HepG2 (cell line): ENCODE measurements around the gene HOXB6. TPM values are rescaled to one million over a fixed set of nuclear protein-coding genes. Genes with fewer than 3 reads are reported as not detected.

ENCODE experiments used
- ATAC-seq: fragments of 200-7000 bp; cut with Tn5 transposase; 3 replicates; pipeline ENCODE4 v1.9.1; 2020; ENCODE audit warnings: mild to moderate bottlenecking, moderate library complexity
- BruUV-seq: library from RNA; stranded (reverse); fragments of 400-500 nt; replicated peaks from 2 replicates; lab custom pipeline; 2021; lab: Mats Ljungman, UMichigan
- CTCF ChIA-PET: fragments of 300-600 bp; formaldehyde crosslinking; extraction: SDS; loops from one replicate; lab custom pipeline; 2021; ENCODE audit warnings: low total read pairs, inconsistent platforms, low intra/inter-chr PET ratio; lab: Yijun Ruan, JAX
- POLR2A ChIA-PET: fragments of 350-600 bp; sonication (Branson Sonifier 250); formaldehyde crosslinking; loops from one replicate; lab custom pipeline; 2020; ENCODE audit warnings: antibody characterized with exemption, inconsistent platforms; lab: Yijun Ruan, JAX
- DNase-seq: peaks from one replicate; pipeline ENCODE4 v3.0.0-alpha.2; 2015; ENCODE audit warnings: low spot score
- FAIRE-seq: peaks from 3 replicates; lab custom pipeline; 2011; peaks lifted over from hg19 to GRCh38; lab: Jason Lieb, UNC
- H2AFZ ChIP-seq: one replicate; pipeline ENCODE4 v1.6.1; 2011; ENCODE audit warnings: low read length, inconsistent platforms
- H3K27ac ChIP-seq: fragments of 300-600 bp; 3 replicates; pipeline ENCODE4 v1.8.0; 2011; ENCODE audit warnings: mixed run types, mild to moderate bottlenecking, mixed read lengths, low read length, inconsistent platforms; ENCODE audit not compliant: insufficient read depth; ENCODE audit errors: extremely low read length
- H3K27me3 ChIP-seq, 2 experiments: fragments of 200-600 bp in 1 of 2; 2 replicates in 1 of 2; 3 replicates in 1 of 2; pipeline versions ENCODE4 v1.6.0 to v1.8.0; 2011; ENCODE audit warnings: low read length in 2 of 2, mild to moderate bottlenecking in 2 of 2, moderate library complexity in 2 of 2, inconsistent platforms in 1 of 2; ENCODE audit not compliant: insufficient read depth in 2 of 2, control insufficient read depth in 1 of 2
- H3K36me3 ChIP-seq, 2 experiments: fragments of 200-600 bp in 1 of 2; replicated peaks in 1 of 2; 2 replicates in 1 of 2; 3 replicates in 1 of 2; pipeline versions ENCODE4 v1.5.1 to v1.8.0; 2011; ENCODE audit warnings: low read length in 2 of 2, inconsistent platforms in 1 of 2; ENCODE audit not compliant: insufficient read depth in 2 of 2, control insufficient read depth in 1 of 2
- H3K4me1 ChIP-seq: 2 replicates; pipeline ENCODE4 v1.5.1; 2012; ENCODE audit warnings: low read length, inconsistent platforms; ENCODE audit not compliant: insufficient read depth
- H3K4me2 ChIP-seq: 2 replicates; pipeline ENCODE4 v1.6.0; 2011; ENCODE audit warnings: low read depth, low read length, inconsistent platforms
- H3K4me3 ChIP-seq, 3 experiments: fragments of 200-600 bp in 1 of 3; sonication (generic), shearing (Covaris generic) in 1 of 3; replicated peaks in 1 of 3; 2 replicates each; pipeline ENCODE4 v1.5.1; 2011 to 2016; ENCODE audit warnings: low read length in 3 of 3, inconsistent platforms in 2 of 3, low read depth in 2 of 3, mild to moderate bottlenecking in 2 of 3, control low read depth in 1 of 3, mixed read lengths in 1 of 3; ENCODE audit not compliant: insufficient read depth in 1 of 3
- H3K79me2 ChIP-seq: one replicate; pipeline ENCODE4 v1.6.1; 2011; ENCODE audit warnings: low read length, inconsistent platforms; ENCODE audit not compliant: insufficient read depth
- H3K9ac ChIP-seq: 2 replicates; pipeline ENCODE4 v1.6.0; 2011; ENCODE audit warnings: mild to moderate bottlenecking, low read depth, low read length, inconsistent platforms; ENCODE audit not compliant: insufficient read depth
- H3K9me3 ChIP-seq: 2 replicates; pipeline ENCODE4 v1.5.1; 2012; ENCODE audit warnings: mild to moderate bottlenecking, low read length
- H4K20me1 ChIP-seq: 2 replicates; pipeline ENCODE4 v1.6.0; 2011; ENCODE audit warnings: inconsistent platforms, mild to moderate bottlenecking, low read length, moderate library complexity; ENCODE audit not compliant: insufficient read depth
- ARNT2 ChIP-seq: sonication (generic); formaldehyde crosslinking; IDR thresholded peaks from 2 replicates; pipeline ENCODE4 v1.8.0; 2022; ENCODE audit warnings: mild to moderate bottlenecking, low read depth, missing genetic modification reagents, moderate library complexity
- CBX2 ChIP-seq, 2 experiments: fragments of 200-600 bp in 1 of 2; sonication (generic); formaldehyde crosslinking in 1 of 2; IDR thresholded peaks; 2 replicates each; pipeline versions ENCODE4 v1.7.0 to v1.8.1; 2018 to 2022; ENCODE audit warnings: low read depth in 2 of 2, low read length in 1 of 2, mild to moderate bottlenecking in 1 of 2, missing genetic modification reagents in 1 of 2
- DNMT1 ChIP-seq: sonication (generic); formaldehyde crosslinking; IDR thresholded peaks from 2 replicates; pipeline ENCODE4 v1.5.1; 2020; ENCODE audit warnings: mild to moderate bottlenecking, missing genetic modification reagents
- EZH2 ChIP-seq: conservative IDR thresholded peaks from 2 replicates; pipeline ENCODE4 v1.6.1; 2012; ENCODE audit warnings: mild to moderate bottlenecking, low read depth, low read length, moderate library complexity
- HNF1A ChIP-seq, 2 experiments: sonication (generic) in 1 of 2; formaldehyde crosslinking in 1 of 2; IDR thresholded peaks; 2 replicates each; pipeline versions ENCODE4 v1.4.0 to v1.6.1; 2016 to 2020; ENCODE audit warnings: borderline replicate concordance in 1 of 2, low read depth in 1 of 2, mild to moderate bottlenecking in 1 of 2, missing genetic modification reagents in 1 of 2
- KLF13 ChIP-seq: sonication (generic); formaldehyde crosslinking; IDR thresholded peaks from 2 replicates; pipeline ENCODE4 v1.4.0; 2020; ENCODE audit warnings: mild to moderate bottlenecking, missing genetic modification reagents
- MXI1 ChIP-seq: IDR thresholded peaks from 3 replicates; pipeline ENCODE4 v1.6.1; 2012; ENCODE audit warnings: low read depth, low read length, inconsistent platforms, borderline replicate concordance
- NR2C2 ChIP-seq: sonication (generic); formaldehyde crosslinking; IDR thresholded peaks from 2 replicates; pipeline ENCODE4 v1.4.0; 2020; ENCODE audit warnings: missing genetic modification reagents, mild to moderate bottlenecking, moderate library complexity, borderline replicate concordance
- ONECUT2 ChIP-seq: sonication (generic); formaldehyde crosslinking; IDR thresholded peaks from 2 replicates; pipeline ENCODE4 v1.4.0; 2020; ENCODE audit warnings: missing genetic modification reagents
- TARDBP ChIP-seq: sonication (generic); formaldehyde crosslinking; IDR thresholded peaks from 2 replicates; pipeline ENCODE4 v1.8.0; 2022; ENCODE audit warnings: mild to moderate bottlenecking, missing genetic modification reagents
- ZNF430 ChIP-seq: sonication (generic); formaldehyde crosslinking; IDR thresholded peaks from 2 replicates; pipeline ENCODE4 v1.9.0; 2021; ENCODE audit warnings: mild to moderate bottlenecking, missing genetic modification reagents
- WGBS: methylation state at CpG from one replicate; pipeline ENCODE4 v1.1.6; 2017; ENCODE audit warnings: low lambda C conversion rate; 5-methylcytosine and 5-hydroxymethylcytosine counted together
- in situ Hi-C: cut with HindIII; loops from 2 replicates; pipeline ENCODE4 v1.10.0; 2017; ENCODE audit warnings: low pct_unique_long_range_greater_than_20kb; ENCODE audit not compliant: extremely low pct_ligation_motif_present
- intact Hi-C: fragments of 100-400 bp; cut with micrococcal nuclease; formaldehyde crosslinking; loops from one replicate; pipeline ENCODE4 v1.10.0; 2022; ENCODE audit not compliant: unreplicated experiment
- polyA plus RNA-seq, 8 experiments: library from polyadenylated mRNA; depleted of rRNA in 3 of 8; stranded (reverse) in 7 of 8; unstranded in 1 of 8; fragments of >200 nt; fragmentation: Illumina TruSeq in 4 of 8; extraction: Trizol in 4 of 8; gene quantifications; 2 replicates each; pipeline versions ENCODE4 v1.2.1 to v1.2.3, GENCODE V29; 2011 to 2016; ENCODE audit warnings: low read depth in 4 of 8, missing spikeins in 1 of 8, mixed read lengths in 1 of 8; ENCODE audit not compliant: insufficient read depth in 1 of 8
- total RNA-seq, 5 experiments: library from RNA; depleted of rRNA; stranded (reverse); fragments of >200 nt; fragmentation: Illumina TruSeq; extraction: Trizol; gene quantifications; 2 replicates each; pipeline ENCODE4 v1.2.3, GENCODE V29; 2016; ENCODE audit warnings: low read depth in 1 of 5

HOXB6 gene
- total and polyA plus RNA-seq, 2 of the 13 experiments (the other 11 are each of a cell fraction or from before 2014, with no cell fraction given): not detected

GRCh38 chr17:48606892-48607614 is 2.3 kb upstream of the HOXB6 start:
- BruUV-seq: no TSS peak
- FAIRE-seq (no peak), DNase-seq (no peak), ATAC-seq (no peak)
- Histone ChIP-seq H3K4me2 (no peak overlapping the region), H3K79me2 (no peaks in the 10 kb centered on the region), H3K36me3 (no peaks in the 10 kb centered on the region), H3K27me3 (peaks cover 24 to 95% of the 10 kb centered on the region in 2 experiments; a peak in 4 of 5 replicates), H3K4me1 (peaks cover 19% of the 10 kb centered on the region), H3K4me3 (no peak overlapping the region), H3K27ac (no peak overlapping the region), H4K20me1 (peaks cover 2% of the 10 kb centered on the region; the same call in 1 of the 2 replicates), H3K9me3 (no peaks in the 10 kb centered on the region), H3K9ac (no peak overlapping the region), H2AFZ (no peak overlapping the region)
- CTCF ChIA-PET: no interaction called here
- intact Hi-C loops: no loop called here
- in situ Hi-C loops: no loop called here
- WGBS: 15% methylated on average over 9 of the region's 9 CpGs
- POLR2A ChIA-PET: no interaction called here
- TF ChIP-seq ARNT2 (CRISPR knock-in tag) (no peak), KLF13 (CRISPR knock-in tag) (no peak), NR2C2 (CRISPR knock-in tag) (no peak)

DNA sequence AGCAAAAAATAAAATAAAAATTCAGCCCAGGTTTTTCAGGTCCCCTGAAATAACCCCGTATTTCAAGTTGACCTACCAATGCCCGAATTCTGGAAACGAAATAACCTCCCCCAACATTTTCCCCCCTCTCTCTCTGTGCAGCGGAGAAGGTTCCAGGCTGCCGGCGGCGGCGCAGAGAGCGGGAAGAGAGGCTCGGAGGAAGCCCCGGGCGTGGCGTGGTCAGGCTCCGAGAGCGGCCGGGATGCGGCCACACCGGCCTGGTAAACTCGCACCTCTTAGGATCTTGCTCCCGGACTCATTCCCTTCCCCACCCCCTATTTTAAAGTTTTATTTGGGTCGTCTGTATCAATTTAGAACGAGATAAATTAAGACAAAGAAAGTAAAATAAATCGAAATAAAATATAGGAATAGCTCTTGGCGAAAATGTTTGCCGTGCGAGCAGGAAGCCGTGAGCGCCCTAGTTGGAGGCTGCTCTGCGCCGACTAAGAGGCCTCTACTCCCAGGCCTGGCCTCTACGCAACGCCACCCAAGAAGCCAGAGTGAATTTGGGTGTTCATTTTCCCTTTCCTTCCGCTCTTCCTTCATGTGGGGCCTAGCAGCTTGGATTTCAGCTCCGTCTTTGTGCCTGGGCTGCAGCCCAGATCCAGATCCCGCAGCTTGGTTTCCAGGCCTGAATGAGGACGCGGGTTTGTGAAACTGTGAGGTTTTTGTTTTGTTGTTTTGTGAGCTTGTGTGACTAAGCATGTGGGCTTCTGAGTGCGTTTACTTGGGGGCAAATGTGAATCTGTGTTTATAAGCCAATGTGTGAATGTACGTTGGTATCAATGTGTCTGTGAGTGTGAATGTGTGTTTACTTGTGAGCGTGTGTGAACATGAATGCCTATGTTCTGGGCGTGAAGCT is 1.5 kb upstream of the HOXB6 start:
- no TSS peak for BruUV-seq
- Histone ChIP-seq H3K27me3 (peaks cover 22 to 95% of the 10 kb centered on the region in 2 experiments; a peak in 4 of 5 replicates), H4K20me1 (peaks cover 2% of the 10 kb centered on the region; the same call in 1 of the 2 replicates), H3K4me2 (no peak overlapping the region), H3K9ac (no peak overlapping the region), H3K79me2 (no peaks in the 10 kb centered on the region), H2AFZ (no peak overlapping the region), H3K9me3 (no peaks in the 10 kb centered on the region), H3K4me1 (peaks cover 24% of the 10 kb centered on the region), H3K27ac (no peak overlapping the region), H3K4me3 (no peak overlapping the region), H3K36me3 (no peaks in the 10 kb centered on the region)
- intact Hi-C loops (no loop called here), in situ Hi-C loops (no loop called here)
- DNase-seq (no peak), FAIRE-seq (no peak), ATAC-seq (no peak)
- WGBS: 37% methylated on average over 41 of the region's 41 CpGs
- ChIA-PET POLR2A (no interaction called here), CTCF (no interaction called here)
- no peak for TF ChIP-seq HNF1A (IDR thresholded peaks at IDR 0.05; ENCODE audit: low read depth)
- no peak for TF ChIP-seq HNF1A (CRISPR knock-in tag; IDR thresholded peaks at IDR 0.05; ENCODE audit: borderline replicate concordance)
- TF ChIP-seq ZNF430 (CRISPR knock-in tag): no peak
- no peak for TF ChIP-seq ONECUT2 (CRISPR knock-in tag)
- no peak for TF ChIP-seq TARDBP (CRISPR knock-in tag)
- TF ChIP-seq MXI1: no peak
- TF ChIP-seq DNMT1 (CRISPR knock-in tag): no peak
- TF ChIP-seq CBX2 (IDR thresholded peaks at IDR 0.05; ENCODE audit: low read depth, low read length): peak; percentile 88
- TF ChIP-seq CBX2 (CRISPR knock-in tag; IDR thresholded peaks at IDR 0.05; ENCODE audit: low read depth): no peak
- peak; percentile 21; the same call in 1 of the 2 replicates for TF ChIP-seq EZH2
